Activated CD8-positive, alpha-beta memory T cell treated with anti-CD3 and anti-CD28 coated beads, Interleukin-2, amount 50 U/mL, for 4 hours (primary cell): ENCODE data around the gene IGDCC3.
"Not testable (repeated sequence)": the region's sequence is repeated elsewhere in the genome, so short reads cannot be mapped to it uniquely, and the experiment has no call there.

ENCODE experiments used
- DNase-seq: peaks from one replicate; pipeline ENCODE4 v3.0.0-alpha.2; 2020

IGDCC3 gene

GRCh38 chr15:65405791-65406423 is 28.1 kb upstream of the IGDCC3 start:
- DNase-seq: no peak

GRCh38 chr15:65404186-65404872 is 26.5 kb upstream of the IGDCC3 start:
- DNase-seq: no peak

GRCh38 chr15:65402961-65403360 is 25.2 kb upstream of the IGDCC3 start:
- no peak for DNase-seq

GRCh38 chr15:65401611-65402240 is 23.9 kb upstream of the IGDCC3 start:
- DNase-seq: no peak

GRCh38 chr15:65400760-65401610 is 23.2 kb upstream of the IGDCC3 start:
- peak; percentile 40 for DNase-seq

- DNase-seq: no peak
Observed at GRCh38 chr15:65399997-65400396, 22.2 kb upstream of the IGDCC3 start.

- DNase-seq: no peak
Observed at GRCh38 chr15:65399001-65399706, 21.4 kb upstream of the IGDCC3 start.

- not testable (repeated sequence) for DNase-seq
Observed at GRCh38 chr15:65398486-65398885, 20.7 kb upstream of the IGDCC3 start.

GRCh38 chr15:65396965-65397317 is 19.1 kb upstream of the IGDCC3 start:
- no peak for DNase-seq

GRCh38 chr15:65396283-65396964 is 18.6 kb upstream of the IGDCC3 start:
- DNase-seq: no peak

- no peak for DNase-seq
Observed at GRCh38 chr15:65395567-65396202, 17.9 kb upstream of the IGDCC3 start.

- DNase-seq: no peak
Observed at GRCh38 chr15:65394936-65395335, 17.1 kb upstream of the IGDCC3 start.

- no peak for DNase-seq
Observed at GRCh38 chr15:65394280-65394789, 16.5 kb upstream of the IGDCC3 start.

GRCh38 chr15:65393557-65393956 is 15.8 kb upstream of the IGDCC3 start:
- DNase-seq: no peak

- DNase-seq: no peak
Observed at GRCh38 chr15:65393091-65393490, 15.3 kb upstream of the IGDCC3 start.

GRCh38 chr15:65392368-65392767 is 14.6 kb upstream of the IGDCC3 start:
- no peak for DNase-seq

- DNase-seq: no peak
Observed at GRCh38 chr15:65391732-65392131, 13.9 kb upstream of the IGDCC3 start.

- no peak for DNase-seq
Observed at GRCh38 chr15:65390447-65390846, 12.6 kb upstream of the IGDCC3 start.

- DNase-seq: no peak
Observed at GRCh38 chr15:65389226-65389625, 11.4 kb upstream of the IGDCC3 start.

GRCh38 chr15:65388306-65389080 is 10.7 kb upstream of the IGDCC3 start:
- DNase-seq: no peak

GRCh38 chr15:65386886-65387285 is 9.1 kb upstream of the IGDCC3 start:
- DNase-seq: no peak
